NCI-H345 (cell line): Measurements from ENCODE around the gene FGFR2.

Experiments
- DNase-seq: peaks from one replicate; lab custom pipeline; 2025; lab: John Stamatoyannopoulos, UW

FGFR2 gene

DNA sequence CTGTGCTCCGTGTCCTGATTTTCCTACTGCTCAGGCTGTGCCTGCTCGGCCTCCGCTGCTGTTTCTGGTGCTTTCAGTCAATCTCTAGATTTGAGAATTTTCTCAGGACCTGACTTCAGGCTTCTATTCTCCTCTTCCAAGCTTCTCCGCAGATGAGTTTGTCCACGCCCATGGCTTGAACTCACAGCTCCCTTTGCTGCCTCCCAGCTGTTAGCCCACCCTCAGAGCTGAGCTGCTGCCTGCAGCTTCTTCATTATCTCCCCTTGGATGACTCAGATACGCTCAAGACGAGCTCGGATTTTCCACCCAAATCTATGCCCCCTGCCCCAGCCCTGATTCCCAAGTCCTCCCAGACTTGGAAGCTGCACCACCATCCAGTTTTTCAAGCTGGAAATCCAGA, 104.7 kb downstream of the FGFR2 start:
- no peak for DNase-seq

- DNase-seq: no peak
Measured at GRCh38 chr10:121490871-121491519, 107.2 kb downstream of the FGFR2 start.

DNA sequence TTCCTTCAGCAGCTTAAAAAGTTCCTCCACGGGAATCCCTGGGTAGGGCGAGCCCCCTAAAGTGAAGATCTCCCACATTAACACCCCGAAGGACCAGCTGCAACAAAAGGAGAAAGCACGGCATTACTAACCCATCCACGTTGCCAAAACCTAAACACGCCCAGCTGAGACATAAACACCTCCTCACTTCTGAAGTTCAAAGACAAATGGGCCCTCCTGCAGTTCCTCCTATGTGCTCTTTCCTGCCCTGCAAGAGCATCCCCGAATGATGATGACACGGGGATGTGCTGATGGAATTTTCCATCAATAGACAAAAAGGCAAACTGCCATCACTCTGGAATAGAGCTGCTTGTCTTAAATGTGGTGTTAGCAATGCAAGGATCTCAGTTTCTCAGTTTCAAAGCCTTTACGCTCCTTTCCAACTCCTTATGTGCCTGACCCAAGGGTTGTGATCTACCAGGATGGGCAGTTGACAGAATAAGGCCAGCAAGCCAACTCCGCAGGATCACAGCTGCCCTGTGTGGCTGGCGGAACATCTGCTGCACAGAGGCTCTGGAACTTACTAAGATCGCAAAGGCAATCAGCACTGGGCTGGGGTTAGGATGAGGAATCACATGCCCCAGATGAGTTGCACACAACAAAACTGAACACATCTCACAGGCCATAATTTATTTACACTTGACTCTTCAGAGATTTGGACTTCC, 112.7 kb downstream of the FGFR2 start:
- no peak for DNase-seq

DNA sequence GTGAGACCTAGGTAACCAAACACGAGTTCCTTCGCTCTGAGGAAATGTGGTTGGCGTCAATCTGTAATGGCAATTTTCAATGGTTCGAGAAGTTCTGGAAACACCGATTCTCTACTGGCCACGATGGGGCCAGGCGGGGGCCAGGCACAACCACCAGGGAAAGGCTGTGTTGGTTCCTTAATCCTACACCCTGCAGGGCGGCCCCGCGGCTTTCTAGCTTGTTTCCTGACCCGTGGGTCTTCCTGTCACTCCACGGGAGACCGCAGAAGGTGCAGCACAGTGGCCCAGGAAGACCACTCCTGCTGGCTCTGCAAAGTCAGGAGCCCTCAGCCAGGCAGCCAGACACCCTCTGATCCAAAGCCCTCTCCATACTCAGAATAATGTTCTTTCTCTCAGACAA, 113.4 kb downstream of the FGFR2 start:
- no peak for DNase-seq

GRCh38 chr10:121484401-121484800, 113.8 kb downstream of the FGFR2 start:
- DNase-seq: no peak

DNA sequence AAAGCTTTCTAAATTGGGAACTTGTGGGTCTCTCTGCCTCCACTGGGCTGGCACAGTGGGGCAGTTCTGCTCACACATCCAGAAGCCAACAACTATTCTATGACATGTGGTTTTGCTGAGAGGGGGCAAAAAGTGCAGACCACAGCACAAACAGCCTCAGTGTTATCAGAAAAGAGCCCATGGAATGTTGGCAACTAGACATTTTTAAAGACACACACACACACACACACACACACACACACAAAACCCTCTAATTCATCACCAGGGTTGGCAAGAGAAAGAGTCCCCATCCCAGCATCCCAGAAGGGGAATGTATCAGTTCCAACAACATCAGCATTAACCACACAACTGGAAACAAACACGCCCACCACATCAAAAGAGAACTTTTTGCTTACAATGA, 117.1 kb downstream of the FGFR2 start:
- no peak for DNase-seq

DNA sequence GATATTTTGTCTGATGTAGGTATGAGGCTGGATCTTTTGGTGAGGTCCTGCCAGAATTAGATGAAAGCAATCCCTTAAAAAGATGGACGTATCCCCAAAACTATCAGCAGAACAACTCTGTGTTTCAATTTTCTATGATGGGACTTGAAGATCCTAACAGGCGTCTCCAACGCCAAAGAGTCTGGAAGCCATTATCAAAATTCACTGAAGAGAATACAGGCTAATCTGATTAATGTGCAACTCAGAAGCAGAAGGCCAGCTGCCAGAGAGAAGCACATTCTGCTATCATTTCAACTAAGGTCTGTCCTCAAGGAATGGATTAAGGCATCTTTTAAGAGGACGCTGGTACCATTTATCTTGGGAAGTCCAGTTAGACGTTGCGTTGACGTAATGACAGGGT, 119.7 kb downstream of the FGFR2 start:
- DNase-seq: no peak

- DNase-seq: no peak
Measured at GRCh38 chr10:121469797-121470606, 128.2 kb downstream of the FGFR2 start.

GRCh38 chr10:121468726-121469125, 129.5 kb downstream of the FGFR2 start:
- DNase-seq: no peak

DNA sequence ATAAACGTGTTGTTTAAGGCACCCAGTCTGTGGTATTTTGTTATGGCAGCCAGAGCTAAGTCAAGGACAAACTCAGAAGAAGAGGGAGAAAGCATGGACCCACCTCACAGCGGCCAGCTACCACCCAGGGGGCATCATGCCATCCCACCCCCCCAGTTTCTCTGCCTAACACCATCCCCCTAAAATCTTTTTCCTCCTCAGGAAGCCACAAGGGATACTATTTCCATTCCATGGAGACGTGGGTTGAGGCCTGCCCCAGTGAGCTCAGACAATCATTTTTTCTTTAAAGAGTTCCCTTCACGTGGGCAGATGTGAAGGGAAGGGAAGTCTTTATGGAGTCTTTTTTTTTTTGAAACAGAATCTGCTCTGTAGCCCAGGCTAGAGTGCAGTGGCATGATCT, 131.8 kb downstream of the FGFR2 start:
- no peak for DNase-seq

DNA sequence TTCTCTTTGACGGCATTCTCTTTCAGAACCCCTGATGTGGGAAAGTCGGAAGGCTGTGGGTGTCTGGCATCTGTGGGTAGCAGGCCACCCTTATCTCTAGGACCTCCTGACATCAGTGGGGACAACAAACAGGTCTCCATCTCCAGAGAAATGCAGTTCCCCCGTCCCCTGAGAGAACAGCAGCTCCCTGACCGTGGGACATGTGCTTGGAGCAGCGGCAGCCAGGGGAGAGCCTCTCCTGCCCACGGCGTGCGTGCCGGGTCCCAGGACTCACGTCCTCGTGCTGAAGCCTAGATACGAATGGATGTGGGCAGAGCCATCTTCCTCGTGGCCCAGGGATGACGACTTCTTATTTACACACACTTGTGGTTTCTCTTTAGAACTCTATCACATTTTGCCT, 133.0 kb downstream of the FGFR2 start:
- DNase-seq: no peak

DNA sequence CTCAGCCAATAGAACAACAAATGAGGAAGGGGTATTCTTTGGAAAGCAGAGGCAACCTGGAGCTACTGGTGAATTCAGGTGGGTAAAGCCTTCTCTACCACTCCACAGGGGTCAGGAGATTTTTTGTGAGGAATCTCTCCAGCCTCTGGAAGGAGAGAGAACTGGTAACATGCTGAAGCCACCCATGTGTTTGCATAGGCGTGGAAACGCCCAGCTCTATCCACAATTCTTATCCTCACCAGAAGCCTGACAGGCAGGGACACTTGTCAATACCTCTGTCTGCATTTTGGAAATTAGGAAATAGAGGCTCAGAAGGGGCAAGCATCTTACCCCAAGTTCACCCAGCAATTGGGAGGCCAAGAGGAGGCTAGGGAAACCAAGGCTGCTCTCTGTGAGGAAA, 133.7 kb downstream of the FGFR2 start:
- DNase-seq: no peak

DNA sequence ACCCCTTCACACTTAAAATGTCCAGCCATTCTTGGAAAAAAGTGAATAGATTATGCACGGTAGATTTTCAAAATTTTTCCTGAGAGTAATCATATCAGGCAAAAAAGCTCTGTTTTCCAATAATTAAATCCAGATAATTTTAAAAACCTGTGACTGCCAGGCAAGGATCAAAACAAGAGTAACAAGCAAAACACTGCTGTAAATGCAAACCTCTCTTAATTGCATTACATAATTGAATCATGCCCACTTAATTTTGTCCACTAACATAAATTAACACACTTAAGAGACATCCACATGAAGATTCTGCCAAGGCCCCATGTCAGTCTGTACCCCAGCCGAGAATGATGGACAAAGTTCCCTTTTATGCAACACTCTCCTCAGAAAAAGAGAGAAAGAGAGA, 135.3 kb downstream of the FGFR2 start:
- DNase-seq: no peak

DNA sequence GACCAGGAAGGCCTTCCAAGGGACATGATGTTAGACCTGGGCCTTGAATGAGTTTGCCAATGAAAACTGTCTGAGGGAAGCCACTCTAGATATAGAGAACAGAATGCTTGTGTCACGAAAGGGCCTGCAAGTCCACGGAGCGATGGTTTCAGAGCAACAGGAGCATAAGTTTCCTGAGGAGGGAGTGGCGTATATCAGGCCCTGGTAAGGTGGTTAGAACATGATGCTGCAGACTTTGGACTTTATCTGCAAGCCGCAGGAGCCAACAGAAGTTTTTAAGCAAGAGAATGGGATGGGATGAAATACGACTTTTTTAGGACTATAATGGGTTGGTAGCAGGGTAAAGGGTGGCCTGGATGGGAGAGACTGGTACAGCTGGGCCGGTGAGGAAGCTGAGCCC, 136.0 kb downstream of the FGFR2 start:
- DNase-seq: no peak

DNA sequence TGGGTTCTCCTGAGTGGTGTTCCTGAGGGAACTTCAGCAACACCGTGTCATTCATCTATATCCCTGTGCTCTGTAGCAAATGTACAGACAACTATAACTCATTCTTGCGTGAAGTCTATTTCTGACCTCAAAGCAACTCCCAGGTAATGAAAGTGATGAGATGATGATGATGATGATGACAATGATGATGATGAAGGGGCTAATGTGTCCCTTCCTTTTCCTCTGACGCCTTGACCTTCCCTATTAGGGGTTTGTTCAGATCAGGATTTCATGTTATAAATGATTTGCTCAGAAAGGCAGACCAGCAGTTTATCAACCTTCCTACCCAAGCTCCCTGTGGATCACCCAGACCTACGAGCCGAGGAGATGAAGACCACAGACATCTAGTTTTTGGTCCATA, 136.9 kb downstream of the FGFR2 start:
- DNase-seq: no peak

- no peak for DNase-seq
Measured at GRCh38 chr10:121460733-121461132, 137.5 kb downstream of the FGFR2 start.

DNA sequence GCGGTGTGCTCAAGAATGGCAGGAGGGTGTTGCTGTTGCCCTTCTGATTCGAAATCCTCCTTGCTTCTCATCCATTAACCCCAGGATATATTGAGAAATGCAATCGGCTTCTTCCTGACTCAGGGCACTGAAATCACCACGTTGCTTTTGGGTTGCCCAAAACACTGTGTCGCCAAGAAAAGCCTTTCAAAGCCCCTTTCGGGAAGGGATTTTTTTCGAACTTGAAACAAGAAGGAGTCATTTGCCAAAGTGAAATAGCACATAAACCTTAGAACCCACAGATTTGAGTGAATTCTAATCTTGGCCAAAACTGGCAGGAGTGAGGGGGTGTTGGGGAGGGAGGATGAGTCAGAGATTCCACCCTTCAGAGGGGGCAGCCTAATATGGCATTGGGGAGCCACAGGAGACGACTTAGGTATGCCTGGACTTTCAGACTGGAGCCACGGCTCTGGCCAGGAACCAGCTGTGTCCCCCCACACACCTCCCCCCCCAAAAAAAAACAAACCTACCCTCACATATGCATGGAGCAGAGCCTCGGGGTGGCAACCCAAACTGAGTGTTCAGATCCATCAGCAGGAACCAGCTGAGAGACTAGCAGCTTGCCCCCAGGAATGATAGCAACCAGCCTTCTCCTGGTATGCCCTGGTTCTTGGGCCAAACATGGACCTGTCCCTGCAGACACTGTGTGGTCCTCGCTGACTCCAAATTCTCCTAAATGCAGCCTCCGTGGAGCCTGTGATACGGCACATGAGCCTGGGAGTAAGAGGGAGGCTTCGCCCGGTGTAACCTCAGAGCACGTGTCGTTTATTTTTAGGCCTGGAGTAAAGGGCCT, 138.4 kb downstream of the FGFR2 start:
- no peak for DNase-seq

GRCh38 chr10:121459279-121459621, 139.0 kb downstream of the FGFR2 start:
- DNase-seq: no peak

DNA sequence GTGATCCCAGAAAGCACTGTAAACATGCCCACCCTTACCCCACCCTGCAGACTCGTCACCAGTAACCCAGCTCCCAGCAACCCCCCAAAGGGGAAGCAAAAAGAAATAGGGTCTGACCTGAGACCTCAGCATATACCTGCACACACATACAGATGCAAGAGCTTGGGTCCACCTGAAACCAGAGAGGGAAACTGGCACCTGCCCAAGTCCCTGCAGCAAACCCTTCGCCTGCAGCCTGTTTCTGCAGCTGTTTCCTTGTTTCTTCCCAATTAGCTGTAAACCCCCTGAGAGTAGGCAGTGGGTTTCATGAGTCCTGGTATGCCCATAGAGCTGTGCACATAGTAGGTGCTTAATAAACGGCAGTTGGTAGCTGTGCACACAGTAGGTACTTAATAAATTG, 140.5 kb downstream of the FGFR2 start:
- DNase-seq: no peak

DNA sequence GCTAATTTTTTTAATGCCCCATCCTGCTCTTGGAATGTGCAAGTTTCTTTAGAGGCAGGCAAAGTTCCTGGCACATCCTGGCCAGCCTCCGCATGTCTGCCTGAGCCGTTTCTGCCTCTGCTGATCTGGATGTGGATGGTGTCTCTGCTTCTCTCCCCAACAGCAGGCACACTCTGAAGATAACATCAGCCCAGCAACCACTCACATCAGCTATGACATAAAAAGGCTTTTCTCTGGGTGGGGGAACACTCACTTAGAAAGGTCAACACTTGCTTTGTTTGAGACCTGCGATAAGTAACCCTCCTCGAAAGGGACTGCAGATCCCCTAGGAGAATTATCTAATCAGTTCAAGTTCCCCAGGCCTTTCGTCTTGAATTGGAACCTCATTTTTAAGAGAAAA, 142.9 kb downstream of the FGFR2 start:
- DNase-seq: no peak

GRCh38 chr10:121454781-121455180, 143.5 kb downstream of the FGFR2 start:
- DNase-seq: no peak

GRCh38 chr10:121453160-121453559, 145.1 kb downstream of the FGFR2 start:
- DNase-seq: no peak
